GM12892 (cell line): ENCODE data around the gene NADSYN1.

Source experiments
- POLR2A ChIP-seq: IDR thresholded peaks from 2 replicates; pipeline ENCODE4 v1.6.1; 2011; ENCODE audit warnings: low read depth, low read length, control low read depth
- POLR2AphosphoS5 ChIP-seq: IDR thresholded peaks from 2 replicates; pipeline ENCODE4 v1.6.1; 2011; ENCODE audit warnings: low read depth, low read length, control low read depth

GRCh38 chr11:71548716-71549151, 95.7 kb downstream of the NADSYN1 start:
- TF ChIP-seq POLR2A = no peak
- TF ChIP-seq POLR2AphosphoS5 = no peak
